ENCODE results near the gene SLC25A1. TPM values are rescaled to one million over a fixed set of nuclear protein-coding genes. Genes with fewer than 3 reads are reported as not detected.

The SLC25A1 gene
- total RNA-seq, 1 experiment from 2014 or later, result 81.6 TPM

DNA sequence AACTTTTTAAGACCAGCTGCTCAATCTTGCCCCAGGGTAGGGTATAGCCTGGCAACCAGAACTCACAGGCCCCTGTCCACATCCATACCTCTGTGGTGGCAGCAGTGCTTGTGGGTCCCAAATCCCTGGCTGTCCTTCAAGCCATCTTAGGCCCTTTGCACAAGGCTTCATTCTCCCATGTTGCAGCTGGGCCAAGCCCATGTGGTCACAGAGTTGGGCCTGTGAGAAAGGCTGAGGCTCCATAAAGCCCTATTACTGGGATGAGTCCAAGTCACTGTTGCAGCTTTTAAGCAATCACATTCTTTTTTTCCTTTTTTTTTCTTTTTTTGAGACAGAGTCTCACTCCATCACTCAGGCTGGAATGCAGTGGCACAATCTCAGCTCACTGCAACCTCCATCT, 47.9 kb upstream of the SLC25A1 start:
- Histone ChIP-seq H3K27ac (ENCODE audit: low read length) (no peak overlapping the region), H2AFZ (ENCODE audit: low read length) (no peak overlapping the region), H3K4me2 (ENCODE audit: low read length) (no peak overlapping the region), H4K20me1 (ENCODE audit: low read length) (no peaks in the 10 kb centered on the region), H3K4me1 (ENCODE audit: insufficient read depth, low read length) (no peaks in the 10 kb centered on the region), H3K9me2 (replicated peaks; ENCODE audit: low read length) (no peaks in the 10 kb centered on the region), H3K4me3 (ENCODE audit: low read length) (no peak overlapping the region), H3K9me3 (ENCODE audit: low read length) (no peaks in the 10 kb centered on the region), H3F3A (ENCODE audit: low read length, unreplicated experiment) (no peaks in the 10 kb centered on the region), H3K79me2 (ENCODE audit: low read length) (no peaks in the 10 kb centered on the region), H3K27me3 (ENCODE audit: low read length) (no peaks in the 10 kb centered on the region), H3K36me3 (ENCODE audit: low read depth, low read length) (no peaks in the 10 kb centered on the region; the same call in 1 of the 2 replicates), H3K9ac (ENCODE audit: low read length) (no peak overlapping the region)
- TF ChIP-seq EZH2phosphoT487 (IDR thresholded peaks at IDR 0.05; ENCODE audit: borderline replicate concordance, low read length) (no peak), EZH2 (IDR thresholded peaks at IDR 0.05; ENCODE audit: low read length, unreplicated experiment) (no peak)
- TF ChIP-seq, protein P1, sequence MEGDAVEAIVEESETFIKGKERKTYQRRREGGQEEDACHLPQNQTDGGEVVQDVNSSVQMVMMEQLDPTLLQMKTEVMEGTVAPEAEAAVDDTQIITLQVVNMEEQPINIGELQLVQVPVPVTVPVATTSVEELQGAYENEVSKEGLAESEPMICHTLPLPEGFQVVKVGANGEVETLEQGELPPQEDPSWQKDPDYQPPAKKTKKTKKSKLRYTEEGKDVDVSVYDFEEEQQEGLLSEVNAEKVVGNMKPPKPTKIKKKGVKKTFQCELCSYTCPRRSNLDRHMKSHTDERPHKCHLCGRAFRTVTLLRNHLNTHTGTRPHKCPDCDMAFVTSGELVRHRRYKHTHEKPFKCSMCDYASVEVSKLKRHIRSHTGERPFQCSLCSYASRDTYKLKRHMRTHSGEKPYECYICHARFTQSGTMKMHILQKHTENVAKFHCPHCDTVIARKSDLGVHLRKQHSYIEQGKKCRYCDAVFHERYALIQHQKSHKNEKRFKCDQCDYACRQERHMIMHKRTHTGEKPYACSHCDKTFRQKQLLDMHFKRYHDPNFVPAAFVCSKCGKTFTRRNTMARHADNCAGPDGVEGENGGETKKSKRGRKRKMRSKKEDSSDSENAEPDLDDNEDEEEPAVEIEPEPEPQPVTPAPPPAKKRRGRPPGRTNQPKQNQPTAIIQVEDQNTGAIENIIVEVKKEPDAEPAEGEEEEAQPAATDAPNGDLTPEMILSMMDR (conservative IDR thresholded peaks at IDR 0.05; ENCODE audit: low read depth, low read length), result no peak
- no TSS peak for BruUV-seq (replicated peaks)
- intact Hi-C loops (cut with micrococcal nuclease), result no loop called here
- ATAC-seq (no peak), DNase-seq (no peak)
- ChIA-PET CTCF (interaction anchor here (0.6 kb wide), 1 partner anchor 117 kb away, joined by 3 read pairs; no protein-coding TSS in a partner anchor), POLR2A (ENCODE audit: unreplicated experiment) (no interaction called here)

DNA sequence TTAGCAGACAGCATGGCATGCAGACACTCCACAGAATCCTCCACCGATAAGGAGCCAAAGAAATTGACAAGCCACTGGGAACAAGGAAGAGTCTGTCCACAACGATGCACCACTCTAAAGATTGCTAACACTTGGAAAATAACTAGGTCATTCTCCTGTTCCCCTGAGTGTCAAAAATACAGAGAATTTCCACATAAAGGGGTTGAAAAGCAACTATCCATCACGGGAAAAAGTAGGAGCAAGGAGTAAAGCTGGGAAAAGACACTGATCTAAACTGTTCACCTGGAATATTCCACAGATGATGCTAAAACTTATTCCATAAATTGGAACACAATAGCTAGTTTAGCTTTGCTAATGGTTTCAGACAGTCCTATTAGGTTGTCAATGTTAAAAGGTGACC, 47.0 kb upstream of the SLC25A1 start:
- intact Hi-C loops (cut with micrococcal nuclease), result no loop called here
- ATAC-seq, result no peak
- Histone ChIP-seq H3F3A (ENCODE audit: low read length, unreplicated experiment) (no peaks in the 10 kb centered on the region), H4K20me1 (ENCODE audit: low read length) (no peaks in the 10 kb centered on the region), H3K9ac (ENCODE audit: low read length) (no peak overlapping the region), H2AFZ (ENCODE audit: low read length) (no peak overlapping the region), H3K79me2 (ENCODE audit: low read length) (no peaks in the 10 kb centered on the region), H3K36me3 (ENCODE audit: low read depth, low read length) (no peaks in the 10 kb centered on the region; the same call in 1 of the 2 replicates), H3K4me3 (ENCODE audit: low read length) (no peak overlapping the region), H3K27ac (ENCODE audit: low read length) (no peak overlapping the region), H3K4me2 (ENCODE audit: low read length) (no peak overlapping the region), H3K27me3 (ENCODE audit: low read length) (no peaks in the 10 kb centered on the region), H3K9me2 (replicated peaks; ENCODE audit: low read length) (no peaks in the 10 kb centered on the region), H3K9me3 (ENCODE audit: low read length) (no peaks in the 10 kb centered on the region), H3K4me1 (ENCODE audit: insufficient read depth, low read length) (no peaks in the 10 kb centered on the region)
- BruUV-seq (replicated peaks), result no TSS peak
- POLR2A ChIA-PET (ENCODE audit: unreplicated experiment), result no interaction called here
- CTCF ChIA-PET, result no interaction called here
- no peak for DNase-seq
- no peak for TF ChIP-seq EZH2 (IDR thresholded peaks at IDR 0.05; ENCODE audit: low read length, unreplicated experiment)

DNA sequence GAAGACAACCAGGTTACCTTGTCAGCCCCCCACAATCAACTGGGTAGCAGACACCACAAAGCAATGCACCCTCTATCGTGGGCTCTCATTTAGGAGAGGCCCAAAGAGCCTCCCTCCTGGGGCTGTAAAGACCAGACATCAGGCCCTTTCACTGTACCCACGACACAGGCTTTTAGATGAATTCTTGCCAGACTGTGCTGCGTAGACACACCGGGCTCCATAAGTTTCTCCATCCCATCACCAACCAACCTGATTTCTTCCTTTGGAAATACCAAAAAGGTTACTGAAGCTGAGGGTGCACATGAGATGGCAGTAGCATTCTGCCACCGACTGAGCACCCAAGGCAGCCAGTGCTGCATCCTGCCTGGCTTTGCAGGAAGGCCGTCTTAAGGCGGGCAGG, 46.4 kb upstream of the SLC25A1 start:
- Histone ChIP-seq H3K4me1 (ENCODE audit: insufficient read depth, low read length) (no peaks in the 10 kb centered on the region), H4K20me1 (ENCODE audit: low read length) (no peaks in the 10 kb centered on the region), H2AFZ (ENCODE audit: low read length) (no peak overlapping the region), H3K9me3 (ENCODE audit: low read length) (no peaks in the 10 kb centered on the region), H3K4me2 (ENCODE audit: low read length) (no peak overlapping the region), H3K9me2 (replicated peaks; ENCODE audit: low read length) (no peaks in the 10 kb centered on the region), H3K4me3 (ENCODE audit: low read length) (no peak overlapping the region), H3K9ac (ENCODE audit: low read length) (no peak overlapping the region), H3K36me3 (ENCODE audit: low read depth, low read length) (no peaks in the 10 kb centered on the region; the same call in 1 of the 2 replicates), H3K79me2 (ENCODE audit: low read length) (no peaks in the 10 kb centered on the region), H3K27ac (ENCODE audit: low read length) (no peak overlapping the region), H3F3A (ENCODE audit: low read length, unreplicated experiment) (no peaks in the 10 kb centered on the region), H3K27me3 (ENCODE audit: low read length) (no peaks in the 10 kb centered on the region)
- intact Hi-C loops (cut with micrococcal nuclease), result no loop called here
- ChIA-PET CTCF (no interaction called here), POLR2A (ENCODE audit: unreplicated experiment) (no interaction called here)
- no TSS peak for BruUV-seq (replicated peaks)
- ATAC-seq (no peak), DNase-seq (no peak)
- TF ChIP-seq EZH2phosphoT487 (IDR thresholded peaks at IDR 0.05; ENCODE audit: borderline replicate concordance, low read length) (no peak), EZH2 (IDR thresholded peaks at IDR 0.05; ENCODE audit: low read length, unreplicated experiment) (no peak)
- TF ChIP-seq, protein P1 (conservative IDR thresholded peaks at IDR 0.05; ENCODE audit: low read depth, low read length), result no peak
